D721Med (cell line): ENCODE measurements around the gene VPS41.

Experiments used
- DNase-seq: peaks from one replicate; pipeline ENCODE4 v3.0.0; 2011; ENCODE audit warnings: low spot score; ENCODE audit not compliant: insufficient read length
- FAIRE-seq: peaks from 2 replicates; lab custom pipeline; 2011; peaks lifted over from hg19 to GRCh38; lab: Jason Lieb, UNC
- TF ChIP-seq, protein P1 (sequence below): IDR thresholded peaks from 2 replicates; pipeline ENCODE4 v1.5.1; 2012; ENCODE audit warnings: mild to moderate bottlenecking, control low read depth; ENCODE audit not compliant: insufficient read depth; ENCODE audit errors: missing control alignments

VPS41 gene

DNA sequence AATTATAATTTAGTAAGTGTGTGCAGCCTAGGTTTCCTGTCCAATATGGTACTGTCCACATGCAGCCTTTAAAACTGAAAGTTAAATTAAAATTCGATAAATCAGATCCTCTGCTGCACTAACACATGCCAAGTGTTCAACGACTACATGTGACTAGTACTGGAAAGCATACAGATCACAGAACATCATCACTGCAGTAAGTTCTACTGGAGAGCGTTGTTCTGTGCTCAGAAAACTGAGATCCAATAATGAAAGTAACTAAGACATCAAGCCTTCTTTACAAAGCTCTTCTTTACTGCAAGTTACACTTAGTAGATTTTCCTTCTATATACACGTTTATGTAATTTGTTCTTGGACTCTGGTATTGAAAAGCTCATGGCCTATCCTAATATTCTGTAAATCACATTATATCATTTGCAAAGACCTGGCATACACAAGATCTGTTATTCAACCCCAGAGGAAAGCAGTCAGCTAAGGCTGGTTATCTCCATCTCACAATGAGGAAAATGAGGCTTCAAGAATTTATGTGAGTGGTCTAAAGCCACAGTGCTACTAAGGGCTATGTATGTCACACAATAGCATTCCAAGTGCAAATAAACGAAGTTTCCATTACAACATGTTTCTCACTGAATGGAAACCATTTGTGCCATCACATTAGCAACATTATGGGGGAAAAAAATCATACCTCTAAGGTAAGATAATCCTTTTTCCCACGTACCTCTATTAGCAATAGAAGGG, 77.6 kb downstream of the VPS41 start:
- FAIRE-seq, result no peak
- TF ChIP-seq, protein P1, sequence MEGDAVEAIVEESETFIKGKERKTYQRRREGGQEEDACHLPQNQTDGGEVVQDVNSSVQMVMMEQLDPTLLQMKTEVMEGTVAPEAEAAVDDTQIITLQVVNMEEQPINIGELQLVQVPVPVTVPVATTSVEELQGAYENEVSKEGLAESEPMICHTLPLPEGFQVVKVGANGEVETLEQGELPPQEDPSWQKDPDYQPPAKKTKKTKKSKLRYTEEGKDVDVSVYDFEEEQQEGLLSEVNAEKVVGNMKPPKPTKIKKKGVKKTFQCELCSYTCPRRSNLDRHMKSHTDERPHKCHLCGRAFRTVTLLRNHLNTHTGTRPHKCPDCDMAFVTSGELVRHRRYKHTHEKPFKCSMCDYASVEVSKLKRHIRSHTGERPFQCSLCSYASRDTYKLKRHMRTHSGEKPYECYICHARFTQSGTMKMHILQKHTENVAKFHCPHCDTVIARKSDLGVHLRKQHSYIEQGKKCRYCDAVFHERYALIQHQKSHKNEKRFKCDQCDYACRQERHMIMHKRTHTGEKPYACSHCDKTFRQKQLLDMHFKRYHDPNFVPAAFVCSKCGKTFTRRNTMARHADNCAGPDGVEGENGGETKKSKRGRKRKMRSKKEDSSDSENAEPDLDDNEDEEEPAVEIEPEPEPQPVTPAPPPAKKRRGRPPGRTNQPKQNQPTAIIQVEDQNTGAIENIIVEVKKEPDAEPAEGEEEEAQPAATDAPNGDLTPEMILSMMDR, result no peak
- no peak for DNase-seq

DNA sequence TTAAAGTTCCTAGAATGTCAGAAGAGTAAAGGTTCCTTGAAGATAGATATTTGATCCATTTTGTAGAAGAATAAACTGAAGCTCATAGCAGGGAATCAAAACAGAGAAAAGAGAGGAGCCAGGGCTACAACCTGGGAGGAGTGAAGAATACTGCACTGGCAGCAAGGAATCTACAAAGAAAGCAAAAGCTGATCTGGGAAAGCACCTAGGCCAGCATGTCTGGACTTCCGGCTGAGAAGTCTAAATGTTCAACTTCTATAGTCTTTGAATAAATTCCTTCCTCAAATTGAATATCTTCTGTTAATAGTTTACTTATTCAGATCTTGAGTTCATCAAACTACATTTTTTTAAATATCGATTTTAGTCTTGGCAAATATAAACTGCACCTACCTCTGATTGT, 78.2 kb downstream of the VPS41 start:
- no peak for FAIRE-seq
- no peak for DNase-seq
- TF ChIP-seq, protein P1, result no peak

DNA sequence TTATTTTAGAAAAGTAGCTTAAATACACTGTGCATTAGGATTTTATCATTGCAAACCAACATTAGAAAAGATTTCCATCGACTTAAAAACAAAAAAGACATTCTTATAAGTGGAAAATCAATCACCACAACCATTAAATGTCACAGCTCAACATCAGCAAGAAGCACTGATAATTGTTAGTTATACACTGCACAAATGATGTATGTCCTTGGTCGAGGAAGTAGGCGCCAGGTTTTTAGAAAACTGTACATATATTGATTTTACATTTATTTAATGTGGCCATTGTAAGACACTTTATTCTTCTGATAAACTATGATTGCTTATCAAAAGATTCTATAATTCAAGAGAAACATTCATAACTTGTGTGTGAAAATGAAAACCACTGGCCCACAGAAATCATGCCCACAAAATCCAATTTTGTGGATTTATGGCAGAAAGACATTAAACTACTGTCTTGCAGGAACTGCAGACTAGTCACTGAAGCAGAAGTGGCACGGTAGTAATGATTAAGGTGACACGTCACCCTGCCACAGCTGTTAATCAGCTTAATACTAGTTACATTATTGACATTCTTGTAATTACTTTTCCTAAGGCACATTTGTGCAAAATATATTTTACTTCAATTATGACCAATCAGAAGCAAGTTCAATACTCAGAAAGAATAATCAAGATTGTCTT, 79.4 kb downstream of the VPS41 start:
- TF ChIP-seq, protein P1, result no peak
- FAIRE-seq (no peak), DNase-seq (no peak)

DNA sequence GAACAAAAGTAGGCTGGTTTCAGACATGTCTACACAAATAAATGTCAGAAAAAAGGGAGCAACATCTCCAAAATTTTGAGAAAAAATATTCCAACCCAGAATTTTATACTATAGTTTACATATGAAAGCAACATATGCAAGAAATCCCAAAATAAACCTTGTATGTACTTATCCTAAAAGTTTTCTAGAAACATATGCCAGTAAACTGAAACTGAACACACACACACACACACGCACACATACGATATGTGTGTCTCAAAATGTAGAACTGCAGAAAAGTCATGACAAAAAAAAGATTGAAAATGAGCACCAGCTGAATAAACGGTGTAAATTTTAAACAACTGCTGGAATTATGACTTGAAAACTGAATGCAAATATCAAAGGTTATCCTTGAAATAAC, 81.0 kb downstream of the VPS41 start:
- DNase-seq, result no peak
- FAIRE-seq, result no peak
- TF ChIP-seq, protein P1, result no peak

DNA sequence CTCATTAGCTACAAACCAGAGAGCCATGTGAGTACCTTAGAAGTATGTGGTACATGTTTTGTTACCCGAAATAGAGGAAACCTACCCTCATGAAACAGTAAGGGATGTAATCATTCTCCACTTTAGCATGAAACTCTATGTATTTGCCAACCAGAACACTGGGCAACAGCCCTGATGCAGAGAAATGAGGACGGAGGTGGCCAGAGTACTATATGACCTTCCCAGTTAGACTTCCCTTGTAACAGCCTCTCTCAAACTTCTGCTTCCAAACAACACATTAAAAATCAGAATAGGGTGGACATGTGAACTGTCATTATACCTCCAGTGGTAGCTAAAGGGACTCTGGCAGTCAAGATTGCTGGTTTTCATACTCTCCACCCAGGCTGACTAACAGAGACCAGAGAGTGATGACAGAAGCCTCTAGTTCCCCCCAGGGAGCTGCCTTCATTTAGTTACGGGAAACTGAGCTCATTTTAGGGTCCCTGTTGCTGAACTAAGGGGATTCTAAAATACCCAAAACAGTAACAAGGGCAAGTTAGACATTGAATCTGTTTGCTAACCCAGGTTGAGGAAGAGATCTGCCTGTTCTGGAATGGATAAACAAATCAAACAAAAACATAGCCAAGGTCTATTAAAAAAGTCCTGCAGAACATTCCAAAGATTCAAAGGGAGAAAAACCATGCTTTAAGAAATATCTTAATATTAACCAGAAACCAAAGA, 83.1 kb downstream of the VPS41 start:
- DNase-seq, result no peak
- FAIRE-seq, result no peak
- TF ChIP-seq, protein P1, result no peak

DNA sequence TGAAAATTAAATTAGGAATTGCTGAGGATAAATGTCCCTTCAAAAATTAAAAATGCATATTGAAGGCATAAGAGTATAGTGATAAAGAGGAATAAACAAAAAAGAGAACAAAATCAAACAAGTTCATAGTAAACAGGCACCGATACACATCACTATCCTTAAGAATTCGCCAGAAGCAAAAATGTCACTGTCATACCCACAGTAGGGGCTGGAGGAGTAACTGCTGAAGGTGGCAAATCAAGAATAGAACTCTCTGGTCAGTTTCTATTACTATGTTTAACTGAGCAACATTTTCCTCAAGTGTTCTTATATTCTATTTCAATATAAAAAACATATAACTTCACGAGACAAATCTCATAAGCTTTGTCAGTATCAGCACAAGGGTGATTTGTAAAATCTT, 84.0 kb downstream of the VPS41 start:
- FAIRE-seq, result no peak
- TF ChIP-seq, protein P1, result no peak
- DNase-seq, result no peak
